Measurements from ENCODE around the gene TCTN3. TPM values are rescaled to one million over a fixed set of nuclear protein-coding genes. Genes with fewer than 3 reads are reported as not detected.

The TCTN3 gene
- total and polyA plus RNA-seq, 2 of the 13 experiments (the other 11 are each of a cell fraction or from before 2014, with no cell fraction given), result 53.3 to 60.0 TPM

- TF ChIP-seq, protein P1, sequence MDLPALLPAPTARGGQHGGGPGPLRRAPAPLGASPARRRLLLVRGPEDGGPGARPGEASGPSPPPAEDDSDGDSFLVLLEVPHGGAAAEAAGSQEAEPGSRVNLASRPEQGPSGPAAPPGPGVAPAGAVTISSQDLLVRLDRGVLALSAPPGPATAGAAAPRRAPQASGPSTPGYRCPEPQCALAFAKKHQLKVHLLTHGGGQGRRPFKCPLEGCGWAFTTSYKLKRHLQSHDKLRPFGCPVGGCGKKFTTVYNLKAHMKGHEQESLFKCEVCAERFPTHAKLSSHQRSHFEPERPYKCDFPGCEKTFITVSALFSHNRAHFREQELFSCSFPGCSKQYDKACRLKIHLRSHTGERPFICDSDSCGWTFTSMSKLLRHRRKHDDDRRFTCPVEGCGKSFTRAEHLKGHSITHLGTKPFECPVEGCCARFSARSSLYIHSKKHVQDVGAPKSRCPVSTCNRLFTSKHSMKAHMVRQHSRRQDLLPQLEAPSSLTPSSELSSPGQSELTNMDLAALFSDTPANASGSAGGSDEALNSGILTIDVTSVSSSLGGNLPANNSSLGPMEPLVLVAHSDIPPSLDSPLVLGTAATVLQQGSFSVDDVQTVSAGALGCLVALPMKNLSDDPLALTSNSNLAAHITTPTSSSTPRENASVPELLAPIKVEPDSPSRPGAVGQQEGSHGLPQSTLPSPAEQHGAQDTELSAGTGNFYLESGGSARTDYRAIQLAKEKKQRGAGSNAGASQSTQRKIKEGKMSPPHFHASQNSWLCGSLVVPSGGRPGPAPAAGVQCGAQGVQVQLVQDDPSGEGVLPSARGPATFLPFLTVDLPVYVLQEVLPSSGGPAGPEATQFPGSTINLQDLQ (CRISPR knock-in tag; IDR thresholded peaks at IDR 0.05), result no peak
- no peak for TF ChIP-seq NFYB (CRISPR knock-in tag; IDR thresholded peaks at IDR 0.05)
- no peak for TF ChIP-seq HES4 (CRISPR knock-in tag; IDR thresholded peaks at IDR 0.05; ENCODE audit: borderline replicate concordance)
- no peak for TF ChIP-seq FOXM1 (CRISPR knock-in tag; IDR thresholded peaks at IDR 0.05)
- no peak for TF ChIP-seq PRDM10 (CRISPR knock-in tag; IDR thresholded peaks at IDR 0.05; ENCODE audit: low read depth)
- TF ChIP-seq ZNF7 (CRISPR knock-in tag; IDR thresholded peaks at IDR 0.05), result no peak
- TF ChIP-seq ZNF790 (CRISPR knock-in tag; IDR thresholded peaks at IDR 0.05; ENCODE audit: borderline replicate concordance), result no peak
- no peak for TF ChIP-seq HNRNPLL (IDR thresholded peaks at IDR 0.05; ENCODE audit: low read depth, low read length, poor library complexity, severe bottlenecking)
- no peak for TF ChIP-seq ZFP37 (CRISPR knock-in tag; IDR thresholded peaks at IDR 0.05; ENCODE audit: borderline replicate concordance)
- no peak for TF ChIP-seq ZBTB8A (CRISPR knock-in tag; IDR thresholded peaks at IDR 0.05; ENCODE audit: borderline replicate concordance, low read depth)
- TF ChIP-seq, protein P2, sequence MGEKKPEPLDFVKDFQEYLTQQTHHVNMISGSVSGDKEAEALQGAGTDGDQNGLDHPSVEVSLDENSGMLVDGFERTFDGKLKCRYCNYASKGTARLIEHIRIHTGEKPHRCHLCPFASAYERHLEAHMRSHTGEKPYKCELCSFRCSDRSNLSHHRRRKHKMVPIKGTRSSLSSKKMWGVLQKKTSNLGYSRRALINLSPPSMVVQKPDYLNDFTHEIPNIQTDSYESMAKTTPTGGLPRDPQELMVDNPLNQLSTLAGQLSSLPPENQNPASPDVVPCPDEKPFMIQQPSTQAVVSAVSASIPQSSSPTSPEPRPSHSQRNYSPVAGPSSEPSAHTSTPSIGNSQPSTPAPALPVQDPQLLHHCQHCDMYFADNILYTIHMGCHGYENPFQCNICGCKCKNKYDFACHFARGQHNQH (CRISPR knock-in tag; IDR thresholded peaks at IDR 0.05), result peak; percentile 65
- TF ChIP-seq CENPT (CRISPR knock-in tag; IDR thresholded peaks at IDR 0.05; ENCODE audit: low read depth), result no peak
- TF ChIP-seq HNF4G (IDR thresholded peaks at IDR 0.05; ENCODE audit: borderline replicate concordance, low read depth, low read length), result peak; percentile 85
- peak; percentile 81; the same call in 1 of the 2 replicates for TF ChIP-seq HNF4G (CRISPR knock-in tag; IDR thresholded peaks at IDR 0.05; ENCODE audit: borderline replicate concordance, low read depth)
- TF ChIP-seq CBX2 (IDR thresholded peaks at IDR 0.05; ENCODE audit: low read depth, low read length), result no peak
- TF ChIP-seq CBX2 (CRISPR knock-in tag; IDR thresholded peaks at IDR 0.05; ENCODE audit: low read depth), result no peak
- TF ChIP-seq ZUFSP (CRISPR knock-in tag; IDR thresholded peaks at IDR 0.05; ENCODE audit: borderline replicate concordance), result no peak
- no peak for TF ChIP-seq BHLHE40 (IDR thresholded peaks at IDR 0.05; ENCODE audit: low read length)
- TF ChIP-seq HDAC6 (IDR thresholded peaks at IDR 0.05; ENCODE audit: low read depth, low read length), result no peak
- TF ChIP-seq CCAR2 (optimal IDR thresholded peaks at IDR 0.05; ENCODE audit: low read depth, low read length), result no peak
Measured at GRCh38 chr10:95635319-95635733, 58.4 kb downstream of the TCTN3 start (continued).

Data from HepG2 (cell line).